Esophagus squamous epithelium (tissue), 5 donors: ENCODE data around the gene OPCML. TPM values are rescaled to one million over a fixed set of nuclear protein-coding genes. Genes with fewer than 3 reads are reported as not detected.

Experiments
- DNase-seq: peaks from one replicate; lab custom pipeline; 2025; lab: John Stamatoyannopoulos, UW
- H3K27ac ChIP-seq, 4 donors: fragments of 200-600 bp; sonication (generic); one replicate each; pipeline ENCODE4 v1.5.1; 2016 to 2019; ENCODE audit warnings: mild to moderate bottlenecking in 1 of 4
- H3K27me3 ChIP-seq, 4 donors: fragments of 200-600 bp; sonication (generic); 1 replicate in 3 of 4; 2 replicates in 1 of 4; pipeline versions ENCODE4 v1.5.1 to v1.6.0; 2017 to 2021; ENCODE audit warnings: antibody characterized with exemption in 1 of 4
- H3K36me3 ChIP-seq, 3 donors: fragments of 200-600 bp; sonication (generic); one replicate each; pipeline ENCODE4 v1.5.1; 2016 to 2019
- H3K4me1 ChIP-seq, 3 donors: fragments of 200-600 bp; sonication (generic); one replicate each; pipeline ENCODE4 v1.5.1; 2017 to 2019
- H3K4me3 ChIP-seq, 4 donors: fragments of 200-600 bp; sonication (generic); 1 replicate in 3 of 4; 2 replicates in 1 of 4; pipeline ENCODE4 v1.5.1; 2016 to 2019; ENCODE audit warnings: mild to moderate bottlenecking in 2 of 4, moderate library complexity in 1 of 4
- H3K9me3 ChIP-seq, 3 donors: fragments of 200-600 bp; sonication (generic); one replicate each; pipeline ENCODE4 v1.5.1; 2016 to 2019
- CTCF ChIP-seq, 6 experiments: fragments of 450-650 bp in 4 of 6; fragments of 200-600 bp in 2 of 6; sonication (generic) in 2 of 6; IDR thresholded peaks; one replicate each; pipeline ENCODE4 v1.5.1; 2016 to 2019; ENCODE audit warnings: antibody characterized with exemption in 6 of 6, mild to moderate bottlenecking in 4 of 6, moderate library complexity in 4 of 6
- POLR2A ChIP-seq, 4 donors: fragments of 450-650 bp; IDR thresholded peaks; one replicate each; pipeline ENCODE4 v1.6.1; 2017; ENCODE audit warnings: antibody characterized with exemption in 4 of 4, mild to moderate bottlenecking in 4 of 4, moderate library complexity in 3 of 4
- WGBS, 2 donors: methylation state at CpG; one replicate each; pipeline ENCODE4 v1.1.5; 2018; 5-methylcytosine and 5-hydroxymethylcytosine counted together
- intact Hi-C: fragments of 100-400 bp; cut with DNase I; formaldehyde crosslinking; loops from one replicate; pipeline ENCODE4 v1.15.0; 2022
- total RNA-seq, 4 donors: library from RNA; depleted of rRNA; stranded (reverse); fragments of >200 nt; gene quantifications; one replicate each; pipeline ENCODE4 v1.1.0, GENCODE V29; 2016
- donor health status: DM: yes; HTN: yes; CAD: no.

Gene OPCML
- total RNA-seq, 4 donors from 2014 or later: under 0.01 TPM; not detected in 3

- Histone ChIP-seq H3K27ac (no peak overlapping the region), H3K4me3 (peak overlapping the region in 2 of 4 donors; percentile 39 to 55), H3K9me3 (no peaks in the 10 kb centered on the region), H3K27me3 (peaks cover 2 to 53% (median 4%) of the 10 kb centered on the region in 4 donors), H3K4me1 (peaks cover 4 to 18% (median 6%) of the 10 kb centered on the region in 3 donors), H3K36me3 (no peaks in the 10 kb centered on the region)
- DNase-seq: no peak
- TF ChIP-seq POLR2A (IDR thresholded peaks at IDR 0.05): no peak
- no peak for TF ChIP-seq CTCF (IDR thresholded peaks at IDR 0.05)
- intact Hi-C loops: loop anchor here (10.0 kb wide), 1 partner anchor 89 kb away; no protein-coding TSS in a partner anchor
- 3 to 6% methylated on average over 7 of the region's 17 CpGs for WGBS, 2 donors
Observed at GRCh38 chr11:132943357-132943705, 589.0 kb downstream of the OPCML start.

GRCh38 chr11:132942611-132943356, 589.5 kb downstream of the OPCML start:
- Histone ChIP-seq H3K36me3 (no peaks in the 10 kb centered on the region), H3K4me1 (peaks cover 4 to 18% (median 6%) of the 10 kb centered on the region in 3 donors), H3K9me3 (no peaks in the 10 kb centered on the region), H3K4me3 (peak overlapping the region in 2 of 4 donors; percentile 39 to 55), H3K27me3 (peaks cover 2 to 49% (median 4%) of the 10 kb centered on the region in 4 donors), H3K27ac (no peak overlapping the region)
- 30 to 60% methylated on average over 2 to 4 of the region's 42 CpGs for WGBS, 2 donors
- intact Hi-C loops: loop anchor here (10.0 kb wide), 1 partner anchor 88 kb away; no protein-coding TSS in a partner anchor
- DNase-seq: no peak
- TF ChIP-seq POLR2A (IDR thresholded peaks at IDR 0.05): no peak
- no peak for TF ChIP-seq CTCF (IDR thresholded peaks at IDR 0.05)

DNA sequence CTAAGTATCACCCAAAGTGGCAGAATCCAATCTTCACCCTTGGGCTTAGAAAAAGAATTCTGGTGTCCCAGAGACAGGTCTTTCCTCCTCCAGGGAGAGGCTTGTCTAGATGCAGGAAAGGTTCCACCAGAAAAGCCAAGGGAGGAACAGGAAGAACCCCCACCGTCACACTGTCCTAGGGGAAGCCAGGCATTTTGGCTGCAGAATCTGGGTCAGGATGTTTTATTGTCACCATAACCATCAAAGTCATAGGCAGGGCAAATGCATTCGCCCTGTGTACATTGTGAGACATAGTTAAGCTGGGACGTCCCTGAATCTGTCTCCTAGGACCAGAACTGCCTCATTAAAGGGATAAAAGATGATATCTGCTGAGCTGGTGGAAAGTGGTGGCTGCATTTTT, 590.5 kb downstream of the OPCML start:
- intact Hi-C loops: loop anchor here (10.0 kb wide), 1 partner anchor 87 kb away; no protein-coding TSS in a partner anchor
- H3K27ac ChIP-seq: no peak overlapping the region
- WGBS, 2 donors: 60 to 71% methylated on average over 1 to 3 of the region's 3 CpGs
- DNase-seq: no peak
- peaks cover 2 to 49% (median 4%) of the 10 kb centered on the region in 4 donors for H3K27me3 ChIP-seq
- no peak overlapping the region for H3K4me3 ChIP-seq
- no peaks in the 10 kb centered on the region for H3K36me3 ChIP-seq
- H3K9me3 ChIP-seq: no peaks in the 10 kb centered on the region
- TF ChIP-seq POLR2A (IDR thresholded peaks at IDR 0.05) (no peak), CTCF (IDR thresholded peaks at IDR 0.05) (no peak)
- H3K4me1 ChIP-seq: peaks cover 4 to 18% (median 6%) of the 10 kb centered on the region in 3 donors

DNA sequence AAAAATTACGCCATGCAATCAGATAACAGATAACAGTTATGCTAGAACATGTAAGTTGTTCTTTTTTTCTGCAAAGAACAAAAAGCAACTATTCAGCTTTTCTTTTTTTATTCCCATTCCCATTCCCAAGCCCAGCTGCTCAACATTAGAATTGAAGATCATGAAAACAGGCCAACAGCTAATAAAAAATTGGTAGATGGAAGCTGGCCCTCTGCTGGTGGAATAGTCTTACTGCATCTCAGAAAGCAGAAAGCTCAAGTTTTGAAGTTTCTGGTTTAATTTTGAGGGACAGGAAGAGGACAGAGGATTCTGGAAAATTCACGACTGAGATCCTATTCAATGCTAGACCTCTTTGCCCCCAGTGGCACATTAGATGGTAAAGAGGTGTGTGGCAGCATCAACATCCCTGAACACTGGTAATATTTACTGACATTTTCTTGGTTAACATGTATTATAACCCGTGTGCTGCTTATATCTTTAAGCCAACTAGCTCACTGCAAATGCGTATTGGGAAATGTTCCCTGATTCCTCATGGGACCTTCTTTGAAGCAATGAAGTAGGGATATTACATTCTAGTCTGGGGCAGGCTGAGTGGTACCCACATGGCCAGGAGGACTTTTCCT, 591.2 kb downstream of the OPCML start:
- DNase-seq: no peak
- peaks cover 2 to 49% (median 4%) of the 10 kb centered on the region in 4 donors for H3K27me3 ChIP-seq
- peaks cover 4 to 18% (median 6%) of the 10 kb centered on the region in 3 donors for H3K4me1 ChIP-seq
- intact Hi-C loops: loop anchor here (10.0 kb wide), 1 partner anchor 86 kb away; no protein-coding TSS in a partner anchor
- no peak overlapping the region for H3K4me3 ChIP-seq
- no peak overlapping the region for H3K27ac ChIP-seq
- no peak for TF ChIP-seq POLR2A (IDR thresholded peaks at IDR 0.05)
- peak; percentile 55 to 88 (median 70) for TF ChIP-seq CTCF (IDR thresholded peaks at IDR 0.05)
- H3K36me3 ChIP-seq: no peaks in the 10 kb centered on the region
- 61 to 62% methylated on average over 4 of the region's 4 CpGs for WGBS, 2 donors
- H3K9me3 ChIP-seq: no peaks in the 10 kb centered on the region

- WGBS, 2 donors: 68 to 77% methylated on average over 4 of the region's 4 CpGs
- Histone ChIP-seq H3K4me1 (no peaks in the 10 kb centered on the region), H3K9me3 (no peaks in the 10 kb centered on the region), H3K27me3 (peaks cover 0 to 9% (median 0%) of the 10 kb centered on the region in 4 donors), H3K36me3 (no peaks in the 10 kb centered on the region), H3K27ac (no peak overlapping the region), H3K4me3 (no peak overlapping the region)
- TF ChIP-seq CTCF (IDR thresholded peaks at IDR 0.05) (no peak), POLR2A (IDR thresholded peaks at IDR 0.05) (no peak)
- intact Hi-C loops: no loop called here
- no peak for DNase-seq
Observed at GRCh38 chr11:132937016-132937415, 595.3 kb downstream of the OPCML start.
